Muscle of arm (tissue), 14 donors: ENCODE results near the gene AMTN. TPM values are rescaled to one million over a fixed set of nuclear protein-coding genes. Genes with fewer than 3 reads are reported as not detected.
A peak's percentile ranks its signal among the peaks of the same experiment; 100 is the strongest.
"Not testable (repeated sequence)": the region's sequence is repeated elsewhere in the genome, so short reads cannot be mapped to it uniquely, and the experiment has no call there.

Experiments
- DNase-seq: peaks from one replicate; pipeline ENCODE4 v3.0.0-alpha.2; 2013
- long read RNA-seq, 11 donors: transcript quantifications; one replicate each; lab custom pipeline, GENCODE V29; 2026
- polyA plus RNA-seq, 12 donors: library from polyadenylated mRNA; unstranded; fragments of 120-200 nt; gene quantifications; one replicate each; pipeline ENCODE4 v1.2.1, GENCODE V29; 2013; ENCODE audit not compliant: insufficient read length in 12 of 12

AMTN gene, protein sequence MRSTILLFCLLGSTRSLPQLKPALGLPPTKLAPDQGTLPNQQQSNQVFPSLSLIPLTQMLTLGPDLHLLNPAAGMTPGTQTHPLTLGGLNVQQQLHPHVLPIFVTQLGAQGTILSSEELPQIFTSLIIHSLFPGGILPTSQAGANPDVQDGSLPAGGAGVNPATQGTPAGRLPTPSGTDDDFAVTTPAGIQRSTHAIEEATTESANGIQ
- polyA plus RNA-seq: not detected
- long read RNA-seq, donor 1: 0 reads
- long read RNA-seq, donor 2: 0 reads
- long read RNA-seq, donor 3: 0 reads
- long read RNA-seq, donor 4: 0 reads
- long read RNA-seq, donor 5: 0 reads
- long read RNA-seq, donor 6: 0 reads
- long read RNA-seq, donor 7: 0 reads
- long read RNA-seq, donor 8: 0 reads
- long read RNA-seq, donor 9: 0 reads
- long read RNA-seq, donor 10: 0 reads
- long read RNA-seq, donor 11: 0 reads

DNA sequence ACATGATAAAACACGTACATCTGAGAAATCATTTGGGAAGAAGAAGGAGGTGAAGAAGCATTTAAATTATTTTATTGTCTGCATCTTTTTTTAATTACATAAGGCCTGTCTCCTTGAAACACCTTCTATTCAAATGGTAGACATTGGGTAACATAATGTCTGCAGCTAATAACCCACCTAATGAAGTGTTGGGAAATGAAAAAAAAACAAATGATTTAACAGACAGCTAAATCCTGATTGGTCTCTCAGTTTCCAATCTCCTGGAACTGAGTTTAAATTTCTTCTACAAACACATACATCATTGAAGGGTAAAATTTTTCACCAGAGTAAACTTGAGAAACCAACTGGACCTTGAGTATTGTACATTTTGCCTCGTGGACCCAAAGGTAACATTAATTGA lies at the start of gene AMTN:
TSS of gene AMTN (plus strand) at position 301 of the 400 bp plus-strand sequence. CDS start 209 bp downstream, outside the sequence.
- no peak for DNase-seq

DNA sequence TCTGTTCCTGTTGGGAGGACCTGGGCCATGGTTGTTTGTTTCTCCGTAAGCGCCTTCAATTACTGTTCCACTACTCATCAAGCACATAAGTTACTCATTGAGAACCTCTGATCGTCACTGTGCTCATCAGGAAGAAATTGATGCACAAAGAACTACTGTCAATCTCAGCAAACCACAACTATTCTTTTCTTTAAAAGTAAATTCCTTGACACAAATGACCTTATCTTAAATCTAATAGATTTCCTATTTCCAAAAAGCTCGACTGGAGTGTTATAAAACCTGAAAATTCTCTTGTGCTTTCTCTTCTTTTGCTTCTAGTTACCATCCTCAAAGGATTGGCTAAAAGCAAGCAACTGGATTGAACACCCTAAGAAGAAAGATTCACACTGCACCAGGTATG lies 46.5 kb upstream of the AMTN start, which contains the start of gene MUC7:
TSS of gene MUC7 (plus strand) at position 301 of the 400 bp plus-strand sequence. CDS start 1,825 bp downstream, outside the sequence.
- DNase-seq: no peak

DNA sequence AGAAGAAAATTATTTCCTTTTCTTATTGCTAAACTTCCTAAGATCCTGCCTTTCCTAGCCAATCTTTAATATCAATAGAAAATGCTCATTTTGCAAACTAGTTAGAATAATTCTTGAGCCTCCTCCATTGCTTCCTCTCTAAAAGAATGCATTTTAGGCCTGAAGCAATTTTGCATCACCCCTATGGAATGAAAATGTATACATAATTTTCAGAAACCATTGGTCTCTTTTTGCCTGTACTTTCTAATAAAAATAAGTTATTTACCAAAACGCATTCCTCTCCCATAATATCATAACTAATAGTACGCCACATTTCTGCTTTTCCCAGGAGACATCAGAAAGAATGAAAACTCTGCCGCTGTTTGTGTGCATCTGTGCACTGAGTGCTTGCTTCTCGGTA lies 44.7 kb upstream of the AMTN start:
- DNase-seq: no peak

DNA sequence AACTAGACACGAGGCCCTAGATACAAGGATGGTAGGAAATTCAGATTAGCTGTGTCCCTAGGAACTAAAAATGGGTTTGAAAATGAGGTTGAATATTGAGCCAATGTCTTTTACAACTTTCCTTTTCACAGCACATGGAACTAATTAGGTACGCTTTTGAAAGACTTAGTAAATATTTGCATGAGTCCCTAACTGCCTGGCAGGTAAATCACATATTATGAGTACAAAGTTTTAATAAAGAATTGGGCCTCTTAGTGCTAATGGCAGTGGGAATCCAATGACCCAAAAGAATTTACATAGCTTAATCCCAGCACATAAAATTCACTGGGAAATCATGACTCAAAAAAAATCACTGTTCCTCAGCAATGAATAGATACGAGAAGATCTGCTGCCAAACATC lies 29.6 kb upstream of the AMTN start:
- no peak for DNase-seq

DNA sequence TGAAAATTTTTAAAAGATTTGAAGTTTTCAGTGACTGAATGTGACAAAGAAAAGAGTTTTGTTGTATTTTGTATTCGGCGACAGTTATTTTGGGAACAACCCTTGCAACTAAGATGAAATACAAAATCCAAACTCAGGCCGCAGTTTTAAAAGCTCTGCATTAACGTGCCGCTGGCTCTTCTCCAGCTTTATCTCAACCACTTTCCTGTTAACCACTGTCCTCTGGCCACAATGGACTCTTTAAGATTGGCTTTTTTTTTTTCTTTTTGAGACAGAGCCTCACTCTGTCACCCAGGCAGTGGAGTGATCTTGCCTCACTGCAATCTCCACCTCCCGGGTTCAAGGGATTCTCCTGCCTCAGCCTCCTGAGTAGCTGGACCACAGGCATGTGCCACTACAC lies 22.1 kb upstream of the AMTN start:
- DNase-seq: no peak

DNA sequence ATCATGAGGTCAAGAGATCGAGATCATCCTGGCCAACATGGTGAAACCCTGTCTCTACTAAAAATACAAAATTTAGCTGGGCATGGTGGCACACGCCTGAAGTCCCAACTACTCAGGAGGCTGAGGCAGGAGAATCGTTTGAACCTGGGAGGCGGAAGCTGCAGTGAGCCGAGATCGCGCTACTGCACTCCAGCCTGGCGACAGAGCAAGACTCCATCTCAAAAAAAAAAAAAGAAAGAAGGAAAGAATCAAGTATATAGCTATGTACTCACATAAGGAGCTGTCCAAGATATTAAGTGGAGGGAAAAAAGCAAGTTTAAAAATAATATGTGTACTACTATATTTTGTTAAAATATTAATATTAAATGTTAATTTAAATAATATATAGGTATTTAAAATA lies 16.5 kb upstream of the AMTN start:
- not testable (repeated sequence) for DNase-seq

DNA sequence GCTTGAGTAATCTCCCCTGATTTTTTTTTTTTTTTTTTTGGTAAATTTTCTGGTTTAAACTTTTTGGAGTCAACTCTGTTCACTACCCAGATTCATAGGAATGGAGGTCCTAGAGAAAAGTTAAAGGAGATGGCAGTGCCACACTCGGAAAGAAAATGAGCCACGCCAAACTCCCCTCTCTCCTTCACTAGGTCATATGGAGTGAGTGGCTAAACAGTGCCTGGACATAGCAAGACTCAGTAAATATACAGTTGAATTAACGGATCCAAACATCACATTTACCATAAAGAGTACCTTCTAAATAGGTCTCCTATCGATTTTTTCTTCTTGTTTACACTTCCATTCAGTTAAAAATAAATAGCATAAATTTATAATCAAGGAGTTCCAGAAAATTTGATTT lies 13.6 kb upstream of the AMTN start:
- no peak for DNase-seq

DNA sequence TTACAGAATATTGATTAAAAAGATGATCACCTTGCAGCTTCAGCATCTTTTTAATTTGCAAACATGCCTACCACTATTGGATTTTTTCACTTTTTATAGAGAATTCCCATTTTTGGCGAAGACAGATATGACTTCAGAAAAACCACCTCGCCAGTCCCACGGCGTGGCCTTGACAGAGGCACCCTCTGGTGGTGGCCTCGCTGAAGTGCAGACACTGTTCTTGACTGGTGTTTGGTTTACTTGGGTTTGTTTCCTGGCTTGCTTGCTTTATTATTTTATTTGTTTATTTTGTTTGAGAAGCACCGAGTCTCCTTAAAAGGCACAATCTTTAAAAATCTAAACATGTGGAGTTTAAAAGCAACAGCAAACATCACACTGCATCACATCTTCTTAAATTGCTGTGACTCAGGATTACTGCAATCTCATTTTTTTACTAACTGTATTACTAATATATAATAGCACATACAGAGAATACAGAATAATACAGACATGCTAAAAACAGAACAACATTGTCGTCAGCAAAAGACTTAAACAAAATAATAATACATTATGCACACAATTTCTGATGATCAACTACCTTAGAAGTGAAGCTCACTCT lies 13.1 kb upstream of the AMTN start:
- DNase-seq: peak; percentile 50

DNA sequence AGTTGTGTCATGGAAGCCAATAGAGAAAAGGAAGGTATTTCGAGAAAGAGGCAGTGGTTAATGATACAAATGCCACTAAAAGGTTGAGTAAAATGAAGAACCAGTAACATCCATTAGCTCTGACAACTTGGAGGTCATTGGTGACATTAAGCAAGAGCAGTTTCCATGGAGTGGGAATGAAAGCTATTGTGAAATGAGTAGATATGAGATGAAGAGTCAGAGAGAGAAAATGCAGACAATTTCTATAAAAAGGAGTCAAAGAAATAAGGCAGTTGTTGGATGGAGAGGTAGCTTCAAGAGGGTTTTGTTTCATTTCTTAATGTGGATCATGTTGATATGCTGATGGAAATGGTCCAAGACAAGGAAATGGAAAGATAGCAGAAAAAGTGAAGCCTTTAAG lies 9.6 kb upstream of the AMTN start:
- DNase-seq: no peak

DNA sequence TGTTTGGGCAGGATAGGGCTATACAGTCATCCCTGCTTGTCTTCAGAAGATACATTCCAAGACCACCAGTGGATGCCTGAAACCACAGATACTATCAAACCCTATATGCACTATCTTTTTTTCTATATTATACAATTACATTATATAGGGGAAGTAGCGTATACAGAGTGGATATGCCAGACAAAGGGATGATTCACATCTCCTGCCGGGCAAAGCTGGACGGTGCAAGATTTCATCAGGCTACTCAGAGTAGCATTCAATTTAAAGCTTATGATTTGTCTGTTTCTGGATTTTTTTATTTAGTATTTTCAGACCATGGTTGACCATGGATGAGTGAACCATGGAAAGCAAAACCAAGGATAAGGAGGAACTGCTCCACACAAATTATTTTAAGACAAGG lies 7.0 kb upstream of the AMTN start:
- DNase-seq: no peak

DNA sequence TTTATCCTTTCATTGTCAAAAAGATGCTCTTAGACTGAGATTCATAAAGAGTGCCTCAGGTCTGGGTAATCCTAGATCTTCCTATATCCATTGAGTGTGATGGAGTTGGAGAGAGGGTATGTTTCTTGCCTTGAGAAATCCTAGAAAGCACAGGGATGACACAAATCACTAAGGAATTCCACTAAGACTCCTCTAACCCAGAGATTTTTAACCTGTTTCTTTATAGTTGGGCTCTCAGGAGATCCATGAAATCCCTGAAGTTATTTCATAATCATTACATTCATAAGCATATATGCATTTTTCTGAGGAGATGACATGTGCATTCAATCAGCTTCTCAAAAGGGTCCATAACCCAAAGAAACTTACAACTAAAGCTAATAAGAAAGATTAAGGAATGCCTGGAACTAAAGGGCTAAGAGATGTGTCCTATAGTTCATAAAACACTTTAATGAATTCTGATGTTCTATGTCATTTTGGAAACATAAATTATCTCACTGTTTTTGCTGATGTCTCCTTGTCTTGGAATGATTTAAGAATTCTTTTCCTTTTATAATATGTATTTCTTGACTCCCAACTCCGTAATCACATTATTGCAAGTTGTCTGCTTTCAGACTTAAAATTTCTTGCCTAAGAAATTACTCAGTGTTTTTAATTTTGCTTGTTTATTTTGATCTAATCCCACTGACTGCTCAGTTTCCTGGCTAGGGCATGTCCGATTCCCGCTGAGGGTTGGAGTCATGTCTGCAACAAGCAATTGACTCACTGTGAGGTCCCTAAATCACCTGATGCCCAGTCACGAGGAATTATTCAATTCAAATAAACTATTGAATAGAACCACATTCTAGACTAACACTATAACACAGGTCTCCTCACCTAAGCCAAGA lies 2.8 kb upstream of the AMTN start:
- no peak for DNase-seq

DNA sequence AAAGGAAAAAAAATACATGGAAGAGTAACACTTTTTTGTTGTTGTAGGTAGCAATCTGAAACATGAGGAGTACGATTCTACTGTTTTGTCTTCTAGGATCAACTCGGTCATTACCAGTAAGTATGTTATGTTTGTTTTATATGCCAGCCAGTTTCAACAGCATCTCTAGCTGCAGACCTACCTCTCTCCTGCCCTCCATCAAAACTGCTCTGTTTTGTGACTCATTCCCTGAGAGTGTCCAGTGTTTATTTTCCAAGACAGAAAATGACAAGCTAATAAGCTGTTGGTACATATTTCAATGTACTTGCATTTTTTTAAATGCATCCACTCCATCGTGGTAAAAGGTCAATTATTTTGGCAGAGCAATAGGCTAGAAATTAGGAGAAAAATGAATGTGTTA lies 347 bp downstream of the AMTN start:
- DNase-seq: no peak

DNA sequence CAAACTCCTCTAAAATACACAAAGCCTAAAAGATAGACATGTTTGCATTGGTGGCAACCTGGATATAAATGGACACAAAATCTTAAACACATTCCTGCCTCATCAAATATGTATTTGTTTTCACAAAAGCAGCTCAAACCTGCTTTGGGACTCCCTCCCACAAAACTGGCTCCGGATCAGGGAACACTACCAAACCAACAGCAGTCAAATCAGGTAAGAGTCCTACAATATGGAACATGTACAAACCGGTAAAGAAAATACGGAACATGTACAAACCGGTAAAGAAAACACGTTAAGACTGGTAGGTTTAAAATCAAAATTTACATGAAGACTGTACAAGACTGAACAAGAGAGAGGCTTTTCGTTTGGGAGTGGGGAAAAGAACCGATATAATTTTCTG lies 4.3 kb downstream of the AMTN start:
- DNase-seq: no peak

DNA sequence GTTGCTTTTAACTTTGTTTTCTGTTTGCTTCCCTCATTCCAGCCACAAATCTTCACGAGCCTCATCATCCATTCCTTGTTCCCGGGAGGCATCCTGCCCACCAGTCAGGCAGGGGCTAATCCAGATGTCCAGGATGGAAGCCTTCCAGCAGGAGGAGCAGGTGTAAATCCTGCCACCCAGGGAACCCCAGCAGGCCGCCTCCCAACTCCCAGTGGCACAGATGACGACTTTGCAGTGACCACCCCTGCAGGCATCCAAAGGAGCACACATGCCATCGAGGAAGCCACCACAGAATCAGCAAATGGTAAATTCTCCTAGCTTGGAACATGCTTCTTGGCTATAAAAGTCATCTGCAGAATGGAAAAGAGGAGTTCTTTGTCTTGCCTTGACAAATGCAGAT lies 12.6 kb downstream of the AMTN start:
- DNase-seq: no peak

DNA sequence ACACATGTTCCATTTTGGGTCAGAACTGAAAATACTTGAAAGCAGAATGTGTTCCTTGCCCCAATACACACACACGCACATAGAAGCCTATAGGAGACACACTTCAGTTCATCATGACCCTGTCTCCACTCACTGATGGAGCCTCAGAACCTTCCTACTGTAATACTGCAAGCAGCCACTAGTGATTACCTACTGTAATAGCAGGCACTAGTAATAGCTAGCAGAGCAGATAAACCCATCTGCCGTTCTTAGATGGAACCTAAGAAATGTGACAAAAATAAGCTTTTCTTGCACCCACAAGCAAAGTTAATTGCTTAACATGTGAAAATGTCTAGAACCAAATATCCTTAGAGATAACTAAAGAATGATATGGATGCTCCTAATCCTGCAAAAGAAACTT lies 13.6 kb downstream of the AMTN start:
- no peak for DNase-seq

DNA sequence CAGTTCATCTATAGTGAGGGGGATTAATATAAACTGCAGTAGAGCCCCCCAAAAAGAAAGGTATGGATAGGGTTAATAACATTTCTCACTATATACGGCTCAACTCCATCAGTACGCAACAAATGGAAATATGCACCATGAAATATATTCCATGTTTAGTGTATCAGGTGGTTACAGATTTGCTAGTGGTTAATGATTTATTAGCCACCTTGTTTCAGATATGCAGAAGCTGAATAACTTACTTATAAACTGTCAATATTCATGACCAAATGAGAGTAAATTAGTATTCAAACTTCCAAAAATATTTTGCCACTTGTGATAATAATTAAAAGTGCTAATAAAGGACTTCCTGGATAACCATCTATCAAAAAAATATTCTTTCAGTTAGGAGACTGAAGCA lies 14.8 kb downstream of the AMTN start:
- DNase-seq: no peak

DNA sequence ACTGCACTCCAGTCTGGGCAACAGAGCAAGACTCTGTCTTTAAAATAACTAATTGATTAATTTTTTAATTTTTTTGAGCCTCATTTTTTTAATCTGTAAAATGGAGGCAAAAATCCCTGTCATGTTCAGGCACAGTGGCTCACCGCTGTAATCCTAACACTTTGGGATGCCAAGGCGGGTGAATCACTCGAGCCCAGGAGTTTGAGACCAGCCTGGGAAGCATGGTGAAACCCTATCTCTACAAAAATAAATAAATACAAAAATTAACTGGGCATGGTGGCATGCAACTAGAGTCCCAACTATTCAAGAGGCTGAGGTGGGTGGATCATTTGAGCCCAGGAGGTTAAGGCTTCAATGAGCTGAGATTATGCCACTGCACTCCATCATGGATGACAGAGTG lies 15.4 kb downstream of the AMTN start:
- DNase-seq: no peak

DNA sequence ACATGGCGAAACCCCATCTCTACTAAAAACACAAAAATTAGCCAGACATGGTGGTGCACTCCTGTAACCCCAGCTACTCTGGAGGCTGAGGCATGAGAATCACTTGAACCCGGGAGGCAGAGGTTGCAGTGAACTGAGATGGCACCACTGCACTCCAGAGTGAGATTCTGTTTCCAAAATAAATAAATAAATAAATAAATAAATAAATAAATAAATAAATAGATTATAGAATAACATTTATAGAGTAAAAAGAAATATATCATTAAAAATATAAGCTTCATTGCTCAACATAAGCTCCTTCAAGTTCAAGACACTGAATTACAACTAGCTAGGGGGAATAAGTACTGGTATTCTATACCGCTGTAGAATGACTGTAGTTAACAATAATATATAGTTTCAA lies 16.5 kb downstream of the AMTN start:
- not testable (repeated sequence) for DNase-seq

DNA sequence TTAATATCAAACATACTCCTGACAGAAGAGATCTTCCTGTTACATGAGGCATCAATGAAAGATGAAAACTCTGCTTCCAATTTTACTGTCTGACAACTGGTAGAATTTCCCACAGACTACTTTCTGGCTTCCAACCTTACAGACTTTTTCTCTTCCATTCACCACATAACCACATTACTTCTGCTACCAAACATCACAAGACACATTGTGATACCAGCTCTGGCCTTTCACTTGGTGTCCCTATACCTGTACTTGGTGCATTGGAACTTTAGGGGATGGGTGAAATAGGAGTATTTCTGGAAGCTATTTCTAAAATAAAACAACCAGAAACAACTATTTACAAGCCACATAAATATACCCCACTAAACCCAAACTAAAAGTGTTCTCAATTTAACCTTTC lies 20.5 kb downstream of the AMTN start:
- DNase-seq: no peak

DNA sequence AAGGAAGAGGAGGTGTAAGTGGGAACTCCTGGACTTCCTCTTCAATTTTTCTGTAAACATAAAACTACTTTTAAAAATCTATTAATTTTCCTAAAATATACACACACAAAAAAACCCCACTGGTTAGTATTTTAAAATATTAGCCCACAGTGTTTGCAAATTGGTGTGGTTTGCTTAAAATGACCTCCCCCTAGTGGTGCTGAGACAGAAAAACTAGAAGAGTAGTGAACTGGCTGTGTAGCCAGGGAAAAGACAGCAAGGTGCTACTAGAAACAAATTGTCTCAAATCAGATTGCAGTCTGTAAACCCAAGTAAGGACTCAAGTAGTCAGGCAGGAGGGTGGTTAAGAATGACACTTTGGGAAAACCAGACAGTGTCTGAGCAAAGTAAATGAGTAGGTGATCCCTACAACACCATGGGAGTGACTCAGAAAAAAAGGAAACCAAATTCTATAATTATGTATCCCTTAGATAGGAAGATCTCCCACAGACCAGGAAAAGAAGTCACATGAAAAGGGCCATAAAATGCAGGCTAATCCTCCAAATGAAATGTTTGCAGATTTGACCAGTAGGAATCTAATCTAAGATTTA lies 26.0 kb downstream of the AMTN start:
- DNase-seq: no peak

DNA sequence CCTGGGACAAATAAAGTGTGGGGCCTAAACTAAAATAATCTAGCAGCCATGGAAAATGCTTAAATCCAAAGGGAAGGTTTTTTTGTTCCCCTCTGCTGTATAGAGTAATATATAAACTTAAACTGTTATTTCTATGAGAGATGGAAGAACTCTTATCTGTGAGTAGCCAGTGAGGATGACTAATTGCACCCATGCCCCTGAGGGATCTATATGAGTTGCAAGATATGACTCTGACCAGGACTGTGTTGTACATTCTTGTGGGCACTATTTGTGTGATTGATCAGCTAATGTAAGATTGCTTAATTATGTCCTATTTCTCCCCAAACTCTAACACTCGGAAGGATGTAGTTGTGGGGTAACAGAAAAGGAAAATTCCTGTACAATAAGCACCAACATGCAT lies 38.5 kb downstream of the AMTN start:
- DNase-seq: no peak

DNA sequence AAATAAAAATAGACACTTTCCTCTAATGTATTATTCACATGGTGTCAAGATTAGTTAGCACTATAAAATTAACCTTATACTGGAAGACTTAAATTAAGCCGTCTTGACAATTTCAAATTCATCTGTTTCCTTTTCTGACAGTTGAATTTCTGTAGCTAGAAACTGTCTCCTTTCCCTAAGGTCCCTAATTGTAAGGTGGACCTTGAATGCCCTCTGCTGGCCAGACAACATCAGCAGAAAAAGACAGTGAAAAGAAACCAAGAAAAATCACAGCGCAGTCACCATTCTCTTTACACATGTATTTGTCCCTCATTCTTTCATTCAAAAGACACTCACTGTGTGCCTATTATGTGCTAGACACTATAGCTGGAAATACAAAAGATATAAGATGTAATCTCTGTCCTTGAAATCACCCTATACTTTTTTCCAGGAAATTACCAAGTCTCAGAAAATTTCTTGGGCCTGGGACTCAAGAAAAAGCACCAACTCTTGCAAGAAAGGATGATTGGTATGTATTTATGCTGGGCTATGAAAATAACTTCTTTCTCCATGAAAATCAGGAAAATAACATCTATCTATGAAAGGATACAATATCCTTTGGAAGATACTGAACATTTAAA lies 41.0 kb downstream of the AMTN start:
- DNase-seq: peak; percentile 50
